GM12878 (cell line): Measurements from ENCODE around the gene HMGXB4. TPM values are rescaled to one million over a fixed set of nuclear protein-coding genes. Genes with fewer than 3 reads are reported as not detected.

Experiments used
- ATAC-seq: fragments of 200-7000 bp; cut with Tn5 transposase; 3 replicates; pipeline ENCODE4 v1.9.1; 2020; ENCODE audit warnings: mild to moderate bottlenecking, moderate library complexity
- BruUV-seq: library from RNA; stranded (reverse); fragments of 400-500 nt; replicated peaks from 2 replicates; lab custom pipeline; 2021; lab: Mats Ljungman, UMichigan
- CTCF ChIA-PET: fragments of 300-600 bp; sonication (Branson Sonifier 250); formaldehyde crosslinking; extraction: SDS; loops from one replicate; lab custom pipeline; 2021; ENCODE audit warnings: inconsistent platforms; lab: Yijun Ruan, JAX
- POLR2A ChIA-PET: fragments of 350-600 bp; formaldehyde crosslinking; extraction: SDS; loops from one replicate; lab custom pipeline; 2021; ENCODE audit warnings: inconsistent platforms; lab: Charles Lee
- RAD21 ChIA-PET: fragments of 300-600 bp; sonication (Branson Sonifier 250); formaldehyde crosslinking; loops from one replicate; lab custom pipeline; 2023; ENCODE audit warnings: antibody characterized with exemption; ENCODE audit not compliant: unreplicated experiment; lab: Charles Lee
- SMC1A ChIA-PET: fragments of 300-600 bp; sonication (Branson Sonifier 250); formaldehyde crosslinking; loops from one replicate; lab custom pipeline; 2023; ENCODE audit not compliant: unreplicated experiment, uncharacterized antibody; lab: Charles Lee
- DNase-seq: peaks from one replicate; pipeline ENCODE4 v3.0.0-alpha.2; 2011; ENCODE audit warnings: low read depth, low spot score
- FAIRE-seq: peaks from 3 replicates; lab custom pipeline; 2011; peaks lifted over from hg19 to GRCh38; lab: Jason Lieb, UNC
- H2AFZ ChIP-seq: 2 replicates; pipeline ENCODE4 v1.6.0; 2011; ENCODE audit warnings: low read depth, low read length, control low read depth; ENCODE audit not compliant: control insufficient read depth
- H3K27ac ChIP-seq: 2 replicates; pipeline ENCODE4 v1.5.1; 2011; ENCODE audit warnings: control low read depth; ENCODE audit not compliant: control insufficient read depth, insufficient read depth
- H3K27me3 ChIP-seq, 2 experiments: replicated peaks in 1 of 2; 2 replicates each; pipeline versions ENCODE4 v1.6.0 to v1.6.1; 2011; ENCODE audit warnings: low read length in 1 of 2; ENCODE audit not compliant: control insufficient read depth in 2 of 2, insufficient read depth in 2 of 2
- H3K36me3 ChIP-seq, 2 experiments: 2 replicates each; pipeline ENCODE4 v1.5.1; 2011; ENCODE audit warnings: low read length in 1 of 2; ENCODE audit not compliant: control insufficient read depth in 2 of 2, insufficient read depth in 2 of 2
- H3K4me1 ChIP-seq: 2 replicates; pipeline ENCODE4 v1.6.1; 2011; ENCODE audit warnings: mild to moderate bottlenecking, low read length, moderate library complexity, mixed read lengths; ENCODE audit not compliant: control insufficient read depth, insufficient read depth
- H3K4me2 ChIP-seq: 2 replicates; pipeline ENCODE4 v1.6.0; 2011; ENCODE audit warnings: control low read depth; ENCODE audit not compliant: control insufficient read depth, insufficient read depth
- H3K4me3 ChIP-seq: fragments of 200-600 bp; sonication (generic); 2 replicates; pipeline ENCODE4 v1.5.1; 2016
- H3K79me2 ChIP-seq: 2 replicates; pipeline ENCODE4 v1.6.0; 2011; ENCODE audit warnings: low read length; ENCODE audit not compliant: control insufficient read depth, insufficient read depth
- H3K9ac ChIP-seq: 2 replicates; pipeline ENCODE4 v1.8.0; 2011; ENCODE audit warnings: low read length, control low read depth, mixed read lengths; ENCODE audit not compliant: control insufficient read depth, insufficient read depth
- H3K9me3 ChIP-seq: replicated peaks from 3 replicates; pipeline ENCODE4 v1.5.1; 2011; ENCODE audit warnings: mild to moderate bottlenecking, low read length; ENCODE audit not compliant: control insufficient read depth, insufficient read depth
- H4K20me1 ChIP-seq: 2 replicates; pipeline ENCODE4 v1.6.0; 2011; ENCODE audit not compliant: control insufficient read depth, insufficient read depth
- E2F8 ChIP-seq: fragments of 450-650 bp; IDR thresholded peaks from 2 replicates; pipeline ENCODE4 v1.6.1; 2018; ENCODE audit warnings: mild to moderate bottlenecking, low read depth, moderate library complexity; ENCODE audit not compliant: partially characterized antibody
- ESRRA ChIP-seq: IDR thresholded peaks from 2 replicates; pipeline ENCODE4 v1.6.1; 2012; ENCODE audit warnings: mild to moderate bottlenecking, low read length, improper control_type of control experiment
- ETV6 ChIP-seq, 2 experiments: fragments of 450-650 bp in 1 of 2; IDR thresholded peaks in 1 of 2; conservative IDR thresholded peaks in 1 of 2; 2 replicates each; pipeline ENCODE4 v1.6.1; 2014; ENCODE audit warnings: antibody characterized with exemption in 1 of 2, borderline replicate concordance in 1 of 2, low read depth in 1 of 2, mild to moderate bottlenecking in 1 of 2, moderate library complexity in 1 of 2
- IRF5 ChIP-seq: fragments of 450-650 bp; IDR thresholded peaks from 2 replicates; pipeline ENCODE4 v1.6.1; 2017; ENCODE audit warnings: borderline replicate concordance
- NKRF ChIP-seq: fragments of 450-650 bp; conservative IDR thresholded peaks from 2 replicates; pipeline ENCODE4 v1.6.1; 2017; ENCODE audit warnings: mild to moderate bottlenecking, moderate library complexity
- POLR2A ChIP-seq: IDR thresholded peaks from 2 replicates; pipeline ENCODE4 v1.6.1; 2011; ENCODE audit warnings: low read depth, mild to moderate bottlenecking, low read length
- YY1 ChIP-seq: IDR thresholded peaks from 2 replicates; pipeline ENCODE4 v1.6.1; 2011; ENCODE audit warnings: low read depth, mild to moderate bottlenecking, low read length
- ZBTB40 ChIP-seq: fragments of 450-650 bp; IDR thresholded peaks from 2 replicates; pipeline ENCODE4 v1.6.1; 2016; ENCODE audit warnings: mild to moderate bottlenecking, moderate library complexity, borderline replicate concordance
- WGBS: methylation state at CpG from one replicate; pipeline ENCODE4 v1.1.6; 2016; ENCODE audit warnings: low lambda C conversion rate; ENCODE audit not compliant: insufficient replicate concordance, insufficient coverage; ENCODE audit errors: missing lambda C conversion rate; 5-methylcytosine and 5-hydroxymethylcytosine counted together
- in situ Hi-C: fragments of 300-500 bp; cut with MboI; formaldehyde crosslinking; loops from 9 replicates; pipeline ENCODE4 v1.14.3; 2018; ENCODE audit warnings: mixed read lengths
- intact Hi-C: fragments of 100-400 bp; cut with micrococcal nuclease; formaldehyde crosslinking; loops from one replicate; pipeline ENCODE4 v1.14.2; 2022; ENCODE audit not compliant: unreplicated experiment
- polyA plus RNA-seq, 11 experiments: library from polyadenylated mRNA; depleted of rRNA in 4 of 11; unstranded in 6 of 11; stranded (reverse) in 5 of 11; fragments of >200 nt; fragmentation: Nextera tagmentation in 4 of 11; fragmentation: Illumina TruSeq in 1 of 11; extraction: Ambion mirVana in 4 of 11; extraction: Trizol in 1 of 11; gene quantifications; 1 replicate in 1 of 11; 2 replicates in 10 of 11; pipeline versions ENCODE4 v1.2.1 to v1.2.3, GENCODE V29; 2011 to 2016; ENCODE audit warnings: inconsistent platforms in 2 of 11, missing spikeins in 2 of 11, low read depth in 1 of 11
- total RNA-seq, 4 experiments: library from RNA; depleted of rRNA in 3 of 4; stranded (reverse); fragments of >200 nt in 3 of 4; fragmentation: Illumina TruSeq in 1 of 4; extraction: Trizol in 1 of 4; gene quantifications; 2 replicates each; pipeline versions ENCODE4 v1.2.1 to v1.2.3, GENCODE V29; 2013 to 2021

HMGXB4 gene
- total and polyA plus RNA-seq, 10 of the 15 experiments (the other 5 are each of a cell fraction or from before 2014, with no cell fraction given), result 15.5 to 44.5 (median 24.9) TPM

GRCh38 chr22:35230417-35230816 is 26.9 kb upstream of the HMGXB4 start (continued):
- no peak for TF ChIP-seq ZBTB40

- in situ Hi-C loops (no loop called here), intact Hi-C loops (loop anchor here (2.0 kb wide), 2 partner anchors 80 to 816 kb away; no protein-coding TSS in a partner anchor)
- no TSS peak for BruUV-seq
- H4K20me1 ChIP-seq, result no peaks in the 10 kb centered on the region
- H2AFZ ChIP-seq, result peak overlapping the region; percentile 56
- no peaks in the 10 kb centered on the region for H3K9me3 ChIP-seq
- H3K4me3 ChIP-seq, result no peak overlapping the region; the same call in 1 of the 2 replicates
- H3K9ac ChIP-seq, result no peak overlapping the region
- ChIA-PET SMC1A (interaction anchor here (0.8 to 2.1 kb wide), 16 partner anchors 9 to 1308 kb away, joined by 3 to 12 read pairs (median 4); no protein-coding TSS in a partner anchor), CTCF (interaction anchor here (0.6 to 7.3 kb wide), 39 partner anchors 8 to 1341 kb away, joined by 3 to 132 read pairs (median 6); partner anchors contain the start of gene TOM1), POLR2A (interaction anchor here (0.6 to 0.8 kb wide), 2 partner anchors 75 to 432 kb away, joined by 4 read pairs; no protein-coding TSS in a partner anchor), RAD21 (interaction anchor here (0.8 to 3.3 kb wide), 16 partner anchors 11 to 820 kb away, joined by 3 to 48 read pairs (median 4); partner anchors contain the start of gene TOM1)
- H3K27me3 ChIP-seq, result no peaks in the 10 kb centered on the region
- FAIRE-seq (no peak), DNase-seq (no peak), ATAC-seq (peak; percentile 70)
- no peak overlapping the region for H3K27ac ChIP-seq
- no peak overlapping the region for H3K4me2 ChIP-seq
- H3K4me1 ChIP-seq, result peaks cover 3% of the 10 kb centered on the region
- H3K79me2 ChIP-seq, result peaks cover 3% of the 10 kb centered on the region; the same call in 1 of the 2 replicates
- no peaks in the 10 kb centered on the region for H3K36me3 ChIP-seq
- WGBS, result 42% methylated on average over 16 of the region's 16 CpGs
- TF ChIP-seq NKRF (0 out of 2 replicates have a peak, but pooled peaks have one; percentile 25), E2F8 (no peak), ESRRA (no peak), ETV6 (conservative IDR thresholded peaks at IDR 0.05 in 1 of 2, IDR thresholded peaks at IDR 0.05 in 1 of 2; ENCODE audit: borderline replicate concordance in 1 of 2, low read depth in 1 of 2) (no peak), YY1 (peak; percentile 36; the same call in 1 of the 2 replicates), POLR2A (peak; percentile 73), IRF5 (peak; percentile 49; the same call in 1 of the 2 replicates)
Measured at GRCh38 chr22:35230839-35231584, 26.3 kb upstream of the HMGXB4 start.
